GM18505 (cell line): ENCODE results near the gene AADAC.

Source experiments
- ATAC-seq: cut with Tn5 transposase; IDR thresholded peaks from one replicate; pipeline ENCODE4 v1.9.1; 2021; ENCODE audit not compliant: unreplicated experiment
- POLR2A ChIP-seq: IDR thresholded peaks from 4 replicates; pipeline ENCODE4 v1.6.1; 2011; ENCODE audit warnings: borderline replicate concordance; ENCODE audit not compliant: insufficient read depth, insufficient read length; ENCODE audit errors: extremely low read depth

The AADAC gene

DNA sequence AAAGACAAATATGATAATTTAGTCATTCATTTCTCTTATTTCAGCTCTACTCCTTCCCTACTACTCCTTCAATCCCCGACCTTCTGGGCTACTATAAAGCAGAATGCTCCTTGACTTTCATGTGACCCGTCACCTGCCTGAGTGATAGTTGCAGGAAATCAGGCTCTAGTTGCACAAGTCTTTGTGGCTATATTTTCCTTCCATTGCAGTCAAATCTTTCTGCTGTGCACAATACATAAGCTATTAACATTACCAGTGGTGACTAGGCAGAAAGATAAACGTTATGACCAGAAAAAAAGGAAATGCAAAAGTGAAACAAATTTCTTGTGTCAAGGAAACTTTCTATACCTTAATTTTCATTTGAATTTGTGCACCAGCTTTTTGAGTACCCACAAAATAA lies 61.8 kb downstream of the AADAC start:
- TF ChIP-seq POLR2A: no peak
- ATAC-seq: peak; percentile 51

DNA sequence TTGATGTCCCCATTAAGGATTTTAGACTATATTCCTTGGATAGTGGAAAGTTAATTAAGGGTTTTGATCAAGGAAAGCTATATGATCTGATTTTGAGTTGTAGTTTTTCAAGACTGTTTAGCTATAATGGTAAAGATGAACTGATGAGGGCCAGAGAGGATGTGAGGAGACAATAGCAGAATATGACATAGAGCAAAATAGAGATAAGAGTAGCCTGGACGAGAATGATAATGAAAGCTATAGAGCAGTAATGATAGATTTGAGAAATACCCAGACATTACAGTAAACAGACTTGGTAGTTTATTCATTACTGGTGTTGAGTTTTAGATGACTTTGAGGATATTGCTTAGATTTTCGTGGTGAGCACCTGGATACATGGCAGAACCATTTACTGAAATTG lies 63.4 kb downstream of the AADAC start:
- TF ChIP-seq POLR2A: no peak
- ATAC-seq: no peak
